ENCODE measurements around the gene FOXRED1. TPM values are rescaled to one million over a fixed set of nuclear protein-coding genes. Genes with fewer than 3 reads are reported as not detected.
A peak's percentile ranks its signal among the peaks of the same experiment; 100 is the strongest.

The FOXRED1 gene
- polyA plus RNA-seq, 1 experiment: 18.3 TPM

GRCh38 chr11:126288237-126288636 is 19.3 kb downstream of the FOXRED1 start:
- CTCF ChIA-PET: interaction anchor here (1.1 kb wide), 1 partner anchor 11 kb away, joined by 4 read pairs; no protein-coding TSS in a partner anchor

GRCh38 chr11:126290887-126291286 is 21.9 kb downstream of the FOXRED1 start:
- H3K27me3 ChIP-seq (ENCODE audit: control insufficient read depth, insufficient read depth, low read length): no peaks in the 10 kb centered on the region
- peaks cover 31% of the 10 kb centered on the region for H3K36me3 ChIP-seq (ENCODE audit: control insufficient read depth, insufficient read depth, low read length)
- no peak overlapping the region for H3K4me3 ChIP-seq (ENCODE audit: low read depth, low read length)
- DNase-seq (ENCODE audit: low read depth): no peak
- no peak for TF ChIP-seq CTCF (IDR thresholded peaks at IDR 0.05; ENCODE audit: insufficient read depth, low read depth, low read length)
- ChIA-PET POLR2A (no interaction called here), CTCF (interaction anchor here (1.2 kb wide), 1 partner anchor 9 kb away, joined by 4 read pairs; no protein-coding TSS in a partner anchor)

More at GRCh38 chr11:126288237-126288636, 19.3 kb downstream of the FOXRED1 start:
- no peak overlapping the region for H3K4me3 ChIP-seq (ENCODE audit: low read depth, low read length)
- H3K27me3 ChIP-seq (ENCODE audit: control insufficient read depth, insufficient read depth, low read length): no peaks in the 10 kb centered on the region
- no peak for TF ChIP-seq CTCF (IDR thresholded peaks at IDR 0.05; ENCODE audit: insufficient read depth, low read depth, low read length)
- DNase-seq (ENCODE audit: low read depth): no peak
- peaks cover 22% of the 10 kb centered on the region for H3K36me3 ChIP-seq (ENCODE audit: control insufficient read depth, insufficient read depth, low read length)
- POLR2A ChIA-PET: no interaction called here

- POLR2A ChIA-PET: no interaction called here
- CTCF ChIA-PET: interaction anchor here (1.5 to 1.9 kb wide), 2 partner anchors 10 to 17 kb away, joined by 3 to 4 read pairs; no protein-coding TSS in a partner anchor
- TF ChIP-seq CTCF (IDR thresholded peaks at IDR 0.05; ENCODE audit: insufficient read depth, low read depth, low read length): no peak
- H3K4me3 ChIP-seq (ENCODE audit: low read depth, low read length): no peak overlapping the region
- H3K27me3 ChIP-seq (ENCODE audit: control insufficient read depth, insufficient read depth, low read length): no peaks in the 10 kb centered on the region
- peaks cover 25% of the 10 kb centered on the region for H3K36me3 ChIP-seq (ENCODE audit: control insufficient read depth, insufficient read depth, low read length)
- no peak for DNase-seq (ENCODE audit: low read depth)
Observed at GRCh38 chr11:126293726-126294125, 24.8 kb downstream of the FOXRED1 start.

- no peak for DNase-seq (ENCODE audit: low read depth)
- H3K4me3 ChIP-seq (ENCODE audit: low read depth, low read length): no peak overlapping the region
- no peaks in the 10 kb centered on the region for H3K27me3 ChIP-seq (ENCODE audit: control insufficient read depth, insufficient read depth, low read length)
- POLR2A ChIA-PET: no interaction called here
- H3K36me3 ChIP-seq (ENCODE audit: control insufficient read depth, insufficient read depth, low read length): peaks cover 17% of the 10 kb centered on the region
- CTCF ChIA-PET: interaction anchor here (0.6 kb wide), 1 partner anchor 353 kb away, joined by 3 read pairs; no protein-coding TSS in a partner anchor
- TF ChIP-seq CTCF (IDR thresholded peaks at IDR 0.05; ENCODE audit: insufficient read depth, low read depth, low read length): no peak
Observed at GRCh38 chr11:126297004-126297403, 28.1 kb downstream of the FOXRED1 start.

- no peak for TF ChIP-seq CTCF (IDR thresholded peaks at IDR 0.05; ENCODE audit: insufficient read depth, low read depth, low read length)
- no peaks in the 10 kb centered on the region for H3K36me3 ChIP-seq (ENCODE audit: control insufficient read depth, insufficient read depth, low read length)
- no peaks in the 10 kb centered on the region for H3K27me3 ChIP-seq (ENCODE audit: control insufficient read depth, insufficient read depth, low read length)
- DNase-seq (ENCODE audit: low read depth): peak; percentile 73
- POLR2A ChIA-PET: interaction anchor here (0.8 kb wide), 1 partner anchor 15 kb away, joined by 4 read pairs; no protein-coding TSS in a partner anchor
- H3K4me3 ChIP-seq (ENCODE audit: low read depth, low read length): peak within 1 kb of the TSS; percentile 69
- CTCF ChIA-PET: interaction anchor here (0.6 to 1.0 kb wide), 4 partner anchors 12 to 177 kb away, joined by 3 to 4 read pairs (median 3); no protein-coding TSS in a partner anchor
Observed at GRCh38 chr11:126303623-126304456, 34.9 kb downstream of the FOXRED1 start, which contains the start of gene DCPS. TSS of gene DCPS (plus strand) at chr11:126304060. CDS start at chr11:126304081, 21 bp downstream.

Data from BJ (cell line).